D341Med (cell line): Measurements from ENCODE around the gene SHISA4.
"Not testable (repeated sequence)": the region's sequence is repeated elsewhere in the genome, so short reads cannot be mapped to it uniquely, and the experiment has no call there.

Source experiments
- DNase-seq: peaks from one replicate; pipeline ENCODE4 v3.0.0; 2012; ENCODE audit warnings: low spot score

Gene SHISA4

GRCh38 chr1:201930803-201931202 lies 42.1 kb downstream of the SHISA4 start:
- no peak for DNase-seq

- no peak for DNase-seq
Observed at GRCh38 chr1:201933840-201934430, 45.2 kb downstream of the SHISA4 start.

- DNase-seq = no peak
Observed at GRCh38 chr1:201937624-201938213, 49.0 kb downstream of the SHISA4 start.

GRCh38 chr1:201938440-201939035 lies 49.8 kb downstream of the SHISA4 start:
- no peak for DNase-seq

GRCh38 chr1:201939148-201939547 lies 50.5 kb downstream of the SHISA4 start:
- no peak for DNase-seq

GRCh38 chr1:201939574-201939973 lies 50.9 kb downstream of the SHISA4 start:
- no peak for DNase-seq

- DNase-seq = not testable (repeated sequence)
Observed at GRCh38 chr1:201940316-201940715, 51.6 kb downstream of the SHISA4 start.

GRCh38 chr1:201941420-201942128 lies 52.9 kb downstream of the SHISA4 start:
- DNase-seq = peak; percentile 69

GRCh38 chr1:201942129-201942495 lies 53.4 kb downstream of the SHISA4 start:
- no peak for DNase-seq
